CD4-positive, alpha-beta T cell treated with Interleukin-4 for 1 hour (primary cell): ENCODE measurements around the gene ABHD15.
A peak's percentile ranks its signal among the peaks of the same experiment; 100 is the strongest.

Source experiments
- DNase-seq, 2 donors: peaks; one replicate each; pipeline ENCODE4 v3.0.0-alpha.2; 2020 to 2022

The ABHD15 gene

GRCh38 chr17:29593591-29594518, 27.0 kb upstream of the ABHD15 start:
- no peak for DNase-seq

DNA sequence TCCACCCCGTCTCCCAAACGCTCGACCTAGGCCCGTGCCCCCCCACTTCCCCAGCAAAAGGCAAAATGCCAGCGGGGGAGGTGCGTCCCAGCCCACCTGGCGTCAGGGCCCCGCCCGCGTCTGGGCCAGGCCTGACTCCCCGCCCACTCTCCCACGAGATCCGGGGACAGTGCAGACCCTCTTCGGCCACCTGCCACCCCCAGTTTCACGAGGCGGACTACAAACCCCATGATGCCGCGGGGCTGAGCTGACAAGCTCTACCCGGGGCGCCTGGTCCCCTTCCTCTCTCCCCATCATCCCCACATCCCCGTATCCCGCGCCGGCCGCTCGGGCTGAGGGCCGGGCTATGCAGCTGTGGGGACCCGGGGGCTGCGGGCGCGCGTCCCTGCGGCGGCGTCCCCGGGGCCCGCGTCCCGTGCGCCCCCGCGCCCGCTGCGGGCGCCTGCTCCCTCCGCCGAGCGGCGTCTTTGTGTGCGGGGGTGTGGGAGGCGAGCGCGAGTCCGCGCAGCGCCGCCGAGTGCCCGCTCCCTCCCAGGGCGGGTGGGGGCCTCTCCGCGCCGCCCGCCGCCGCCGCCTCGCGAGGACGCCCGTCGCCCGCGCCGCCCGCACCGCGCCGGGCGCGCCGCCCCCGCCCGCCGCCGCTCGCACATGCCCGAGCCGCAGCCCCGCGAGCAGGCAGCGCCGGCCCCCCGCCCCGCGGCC, 26.2 kb upstream of the ABHD15 start, which contains the start of gene ANKRD13B:
Gene ANKRD13B (plus strand): TSS at position 283 of the 702 bp plus-strand sequence. CDS start 490 bp downstream, outside the sequence.
- peak in 1 of 2 donors; percentile 44 for DNase-seq

DNA sequence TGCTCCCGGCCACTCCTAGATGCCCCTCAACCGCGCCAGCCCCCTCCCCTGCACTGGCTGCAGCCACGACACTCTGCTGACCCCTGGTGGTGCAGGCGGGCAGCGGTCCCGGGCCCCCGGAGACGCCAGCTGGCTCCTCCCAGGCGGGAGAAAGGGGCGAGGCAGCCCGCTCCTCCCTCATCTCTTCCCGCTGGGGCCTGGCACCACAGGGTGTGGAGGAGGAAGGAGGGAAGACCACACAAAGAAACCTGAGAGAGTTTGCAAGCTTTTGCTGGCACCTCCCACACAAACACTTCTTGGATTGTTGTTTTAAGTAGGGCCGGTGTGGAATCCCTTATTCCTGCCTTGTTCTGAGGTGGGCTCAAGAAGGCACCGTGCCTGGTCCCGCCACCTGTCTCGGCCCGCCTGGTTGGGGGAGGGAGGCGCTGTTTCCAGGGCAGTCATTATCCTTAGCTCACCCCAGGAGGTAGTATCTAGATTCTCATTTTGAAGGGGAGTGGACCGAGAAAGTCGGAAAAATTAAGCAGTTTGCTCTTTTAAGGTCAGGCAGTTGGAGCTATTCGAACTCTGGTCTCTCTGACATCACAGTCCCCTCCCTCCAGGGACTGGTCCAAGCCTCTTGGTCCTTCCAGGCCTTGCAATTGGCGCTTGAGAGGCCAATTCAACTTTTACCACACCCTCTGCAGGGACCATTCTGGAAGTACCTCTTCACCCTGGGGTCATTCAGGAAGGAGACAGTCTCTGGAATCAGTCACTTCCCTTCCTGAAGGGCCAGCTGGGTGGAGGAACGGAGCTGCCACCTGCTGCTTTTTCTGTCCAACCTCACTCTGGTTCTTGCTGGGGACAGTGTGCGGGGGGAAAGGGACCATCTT, 25.1 kb upstream of the ABHD15 start:
- DNase-seq: peak; percentile 75 to 81

- no peak for DNase-seq
These were observed 24.4 kb upstream of the ABHD15 start for GRCh38 chr17:29591146-29591736.

GRCh38 chr17:29590411-29591145, 23.7 kb upstream of the ABHD15 start:
- peak in 1 of 2 donors; percentile 31 for DNase-seq

- DNase-seq: peak; percentile 82 to 85
These were observed 22.9 kb upstream of the ABHD15 start, which contains the start of gene GIT1 for GRCh38 chr17:29589524-29590410. Gene GIT1, minus strand, starts transcription at chr17:29589648. Its CDS starts 270 bp downstream, at chr17:29589378.

- DNase-seq: peak; percentile 42 to 50
These were observed 21.9 kb upstream of the ABHD15 start for GRCh38 chr17:29588562-29589411.

- no peak for DNase-seq
These were observed 21.3 kb upstream of the ABHD15 start for GRCh38 chr17:29588017-29588561.

DNA sequence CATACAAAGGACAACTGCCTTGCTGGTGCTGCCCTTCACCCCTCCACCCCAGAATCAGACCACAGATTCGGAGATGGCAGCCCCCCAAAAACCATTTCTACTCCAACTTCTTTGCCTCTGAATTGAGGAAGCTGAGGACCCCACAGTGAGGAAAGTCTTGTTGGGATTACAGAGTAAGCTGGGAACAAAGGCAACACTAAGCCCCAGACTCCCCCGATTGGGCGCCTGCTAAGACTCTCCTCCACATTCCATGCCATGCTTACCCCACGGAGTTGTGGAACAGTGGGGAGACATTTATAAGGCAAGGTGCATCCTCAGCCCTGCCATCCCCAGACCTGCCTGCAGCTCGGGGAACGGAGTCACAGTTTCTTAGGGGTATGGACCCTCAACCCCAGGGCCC, 20.8 kb upstream of the ABHD15 start:
- no peak for DNase-seq

DNA sequence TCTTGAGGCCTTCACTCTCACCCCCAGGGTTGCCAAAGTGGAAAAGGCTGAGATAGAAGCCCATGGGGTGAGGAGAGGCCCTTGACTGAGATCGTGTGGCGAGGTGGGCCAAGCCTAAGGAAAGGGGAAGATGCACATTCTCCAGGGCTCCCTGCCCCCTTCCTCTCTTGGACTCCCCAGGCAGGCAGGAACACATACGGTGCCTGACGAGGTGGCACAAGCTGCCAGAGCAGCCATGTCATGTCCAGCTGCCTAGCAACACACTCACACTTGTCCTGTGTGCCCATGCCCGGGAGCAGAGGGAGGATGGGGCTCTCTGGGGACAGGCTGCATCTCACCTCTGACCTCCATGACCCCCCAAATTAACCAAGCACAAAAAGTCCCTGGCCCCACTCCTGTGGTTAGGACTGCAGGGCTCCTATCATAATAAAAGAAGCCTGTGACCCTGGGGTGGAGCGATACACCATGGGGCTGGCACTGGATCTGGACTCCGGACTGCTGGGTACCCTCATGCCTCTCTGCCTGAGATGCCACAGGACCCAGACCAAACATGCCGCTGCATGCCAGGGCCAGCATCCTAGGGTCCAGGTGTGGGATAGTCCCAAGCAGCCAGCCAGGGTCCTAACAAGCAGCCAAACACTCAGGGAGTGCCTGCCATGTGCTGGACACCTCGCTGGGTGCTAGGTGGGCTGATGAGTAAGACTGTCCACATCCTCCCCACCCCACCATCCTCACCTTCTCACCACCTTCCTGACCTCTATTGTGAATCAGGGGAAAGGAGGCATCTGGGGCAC, 20.0 kb upstream of the ABHD15 start:
- DNase-seq: no peak

GRCh38 chr17:29585080-29585751, 18.4 kb upstream of the ABHD15 start:
- peak; percentile 30 to 46 for DNase-seq

GRCh38 chr17:29584452-29585079, 17.7 kb upstream of the ABHD15 start:
- DNase-seq: no peak

DNA sequence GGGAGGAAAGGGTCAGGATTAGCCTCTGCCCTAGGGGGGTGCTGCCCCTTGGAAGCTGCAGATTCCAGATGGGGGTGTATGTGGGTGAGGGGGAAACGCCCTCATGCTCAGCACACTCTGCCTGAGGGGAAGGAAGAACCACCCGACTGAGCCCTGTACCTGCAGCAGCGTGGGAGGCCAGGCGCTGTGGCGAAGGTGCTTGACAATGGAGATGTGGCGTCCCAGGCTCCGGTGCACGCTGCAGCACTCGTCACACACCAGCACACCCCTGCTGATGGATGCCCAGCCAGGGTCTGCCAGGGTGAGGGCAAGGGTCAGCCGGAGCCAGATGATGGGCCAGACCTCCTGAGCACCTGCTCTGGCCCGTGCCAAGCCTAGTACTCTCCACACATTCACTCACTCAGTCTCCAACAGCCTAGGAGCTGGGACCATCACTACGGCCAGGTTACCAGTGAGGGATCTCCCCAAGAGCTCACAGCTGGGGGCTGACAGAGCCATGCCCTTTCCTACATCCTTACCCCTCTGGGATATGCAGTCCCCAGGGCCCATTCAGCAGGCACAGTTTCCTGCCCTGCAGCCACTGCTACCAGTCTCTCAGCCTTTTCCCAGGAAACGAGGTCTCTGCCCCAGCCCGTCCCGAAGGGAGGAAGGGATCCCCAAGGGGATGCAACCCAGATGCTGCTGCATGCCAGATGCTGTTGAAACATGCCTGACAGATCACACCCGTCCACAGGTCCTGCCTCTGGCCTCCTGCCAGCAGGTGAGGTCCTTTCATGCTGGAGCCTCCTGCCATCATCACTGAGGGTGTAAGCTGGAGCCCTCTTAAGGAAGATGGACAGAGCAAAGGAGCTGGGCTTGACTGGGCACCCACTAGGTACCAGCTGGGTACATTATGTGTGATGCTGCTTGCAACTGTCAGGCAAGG, 16.7 kb upstream of the ABHD15 start:
- no peak for DNase-seq

DNA sequence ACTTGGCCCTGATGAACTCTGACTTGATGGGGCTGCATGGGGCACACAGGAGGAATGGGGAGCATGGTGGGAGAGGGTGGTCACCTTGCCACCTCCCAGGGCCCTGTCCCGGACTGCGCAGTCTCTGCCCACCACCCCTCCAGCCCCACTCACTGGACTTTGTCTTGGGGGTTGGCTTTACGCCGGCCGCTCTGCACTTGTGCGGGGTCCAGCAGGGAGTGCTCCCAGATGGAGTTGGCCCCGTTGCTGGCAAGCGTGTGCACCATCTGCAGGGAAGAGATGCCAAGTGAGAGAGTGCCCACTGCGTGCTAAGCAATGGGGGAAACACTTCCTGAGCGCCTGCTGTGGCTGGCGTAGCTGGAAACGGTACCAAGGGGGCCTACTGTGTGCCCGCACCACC, 15.9 kb upstream of the ABHD15 start:
- no peak for DNase-seq

- no peak for DNase-seq
These were observed 15.5 kb upstream of the ABHD15 start for GRCh38 chr17:29582254-29582765.
